RWPE1 (cell line): ENCODE results near the gene SCD5.
"Not testable (repeated sequence)": the region's sequence is repeated elsewhere in the genome, so short reads cannot be mapped to it uniquely, and the experiment has no call there.

Experiments used
- CTCF ChIA-PET: fragments of 350-600 bp; sonication (Branson Sonifier 250); formaldehyde crosslinking; extraction: SDS; loops from one replicate; lab custom pipeline; 2021; lab: Yijun Ruan, JAX
- POLR2A ChIA-PET: fragments of 400-600 bp; formaldehyde crosslinking; extraction: SDS; loops from one replicate; lab custom pipeline; 2020; ENCODE audit warnings: antibody characterized with exemption; ENCODE audit not compliant: low non-redundant PET; lab: Yijun Ruan, JAX
- DNase-seq: peaks from one replicate; pipeline ENCODE4 v3.0.0; 2012; ENCODE audit warnings: low spot score
- H3K27ac ChIP-seq: fragments of 450-650 bp; 2 replicates; pipeline ENCODE4 v1.5.1; 2017
- TF ChIP-seq, protein P1 (sequence below): fragments of 450-650 bp; conservative IDR thresholded peaks from 2 replicates; pipeline ENCODE4 v1.5.1; 2017; ENCODE audit warnings: low read depth, mild to moderate bottlenecking

SCD5 gene

GRCh38 chr4:82823062-82823461 is 24.5 kb upstream of the SCD5 start:
- DNase-seq = no peak
- ChIA-PET POLR2A (no interaction called here), CTCF (no interaction called here)
- no peak overlapping the region for H3K27ac ChIP-seq
- TF ChIP-seq, protein P1, sequence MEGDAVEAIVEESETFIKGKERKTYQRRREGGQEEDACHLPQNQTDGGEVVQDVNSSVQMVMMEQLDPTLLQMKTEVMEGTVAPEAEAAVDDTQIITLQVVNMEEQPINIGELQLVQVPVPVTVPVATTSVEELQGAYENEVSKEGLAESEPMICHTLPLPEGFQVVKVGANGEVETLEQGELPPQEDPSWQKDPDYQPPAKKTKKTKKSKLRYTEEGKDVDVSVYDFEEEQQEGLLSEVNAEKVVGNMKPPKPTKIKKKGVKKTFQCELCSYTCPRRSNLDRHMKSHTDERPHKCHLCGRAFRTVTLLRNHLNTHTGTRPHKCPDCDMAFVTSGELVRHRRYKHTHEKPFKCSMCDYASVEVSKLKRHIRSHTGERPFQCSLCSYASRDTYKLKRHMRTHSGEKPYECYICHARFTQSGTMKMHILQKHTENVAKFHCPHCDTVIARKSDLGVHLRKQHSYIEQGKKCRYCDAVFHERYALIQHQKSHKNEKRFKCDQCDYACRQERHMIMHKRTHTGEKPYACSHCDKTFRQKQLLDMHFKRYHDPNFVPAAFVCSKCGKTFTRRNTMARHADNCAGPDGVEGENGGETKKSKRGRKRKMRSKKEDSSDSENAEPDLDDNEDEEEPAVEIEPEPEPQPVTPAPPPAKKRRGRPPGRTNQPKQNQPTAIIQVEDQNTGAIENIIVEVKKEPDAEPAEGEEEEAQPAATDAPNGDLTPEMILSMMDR = no peak

GRCh38 chr4:82820689-82821088 is 22.1 kb upstream of the SCD5 start:
- POLR2A ChIA-PET = no interaction called here
- DNase-seq = no peak
- CTCF ChIA-PET = no interaction called here
- H3K27ac ChIP-seq = no peak overlapping the region
- TF ChIP-seq, protein P1 = no peak

DNA sequence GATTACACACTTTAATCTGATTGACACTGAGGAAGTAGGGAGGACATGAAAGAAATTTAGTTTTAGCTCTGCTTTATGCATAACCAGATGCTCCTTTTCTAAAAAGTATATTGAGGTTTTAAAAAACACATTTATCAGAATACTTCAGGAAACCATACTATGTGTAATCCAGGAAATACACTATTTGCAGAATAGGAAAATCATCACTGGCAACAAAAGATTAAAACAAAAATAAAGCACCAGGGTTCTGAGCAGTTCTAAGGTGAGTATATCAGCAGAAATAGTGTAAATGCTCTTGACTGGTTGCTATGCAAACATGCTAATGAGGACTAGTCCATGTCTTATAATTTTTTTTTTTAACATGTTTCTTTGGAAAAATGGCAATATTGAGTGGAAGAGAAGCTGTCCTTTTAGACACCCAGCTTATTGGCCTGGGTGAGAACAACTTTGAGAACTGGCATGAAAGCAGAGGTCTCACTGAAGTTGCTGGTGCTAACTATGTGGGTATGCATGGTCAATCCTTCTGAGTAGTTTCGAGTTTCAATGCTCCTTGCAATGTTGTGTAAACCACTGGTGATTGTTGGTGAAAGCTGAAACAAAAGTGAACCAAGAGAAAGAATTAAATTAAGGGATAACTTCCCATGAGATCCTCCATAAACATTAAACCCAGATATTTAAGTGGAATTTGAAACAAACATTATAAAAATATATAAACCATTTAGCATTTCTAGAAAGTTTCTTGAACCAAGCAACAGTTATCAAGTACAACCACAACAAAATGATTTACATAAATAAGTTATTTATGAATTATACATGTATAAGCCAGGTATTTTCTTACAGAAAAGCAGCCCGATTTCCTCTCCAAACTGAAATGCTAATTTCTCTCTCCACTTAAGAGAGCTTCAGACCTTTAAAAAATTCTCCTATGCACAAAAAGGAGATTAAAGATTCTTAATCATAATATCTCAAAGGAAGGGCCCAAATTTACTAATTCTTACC is 20.4 kb upstream of the SCD5 start:
- POLR2A ChIA-PET = no interaction called here
- no peak overlapping the region for H3K27ac ChIP-seq
- DNase-seq = no peak
- TF ChIP-seq, protein P1 = no peak
- CTCF ChIA-PET = interaction anchor here (0.6 to 0.9 kb wide), 4 partner anchors 17 to 448 kb away, joined by 3 to 5 read pairs (median 4); no protein-coding TSS in a partner anchor

- DNase-seq, H3K27ac ChIP-seq, POLR2A ChIA-PET: not testable (repeated sequence)
- CTCF ChIA-PET = interaction anchor here (0.6 kb wide), 1 partner anchor 19 kb away, joined by 3 read pairs; no protein-coding TSS in a partner anchor
Observed at GRCh38 chr4:82816874-82817273, 18.3 kb upstream of the SCD5 start.

DNA sequence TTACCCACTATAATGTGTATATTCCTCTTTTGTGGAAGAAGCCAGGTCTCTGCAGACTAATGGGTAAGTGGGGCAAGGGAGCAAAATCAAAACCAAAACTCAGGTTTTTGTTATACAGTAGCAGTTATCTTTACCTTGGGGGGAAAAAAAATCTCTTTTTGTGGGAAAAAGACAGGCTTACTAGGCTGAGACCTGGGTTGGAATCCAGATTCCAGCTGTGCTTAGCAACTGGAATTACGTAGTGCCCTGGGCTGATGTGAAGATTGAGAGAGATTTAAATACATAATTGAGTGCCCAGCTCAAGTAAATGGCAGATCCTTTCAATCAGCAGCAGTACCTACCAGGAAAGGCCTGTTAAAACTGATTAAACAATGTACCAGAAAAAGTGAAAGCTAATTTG is 15.4 kb upstream of the SCD5 start:
- CTCF ChIA-PET = no interaction called here

GRCh38 chr4:82811838-82812341 is 13.3 kb upstream of the SCD5 start:
- POLR2A ChIA-PET = no interaction called here

More for the DNA sequence above, 15.4 kb upstream of the SCD5 start:
- TF ChIP-seq, protein P1 = no peak
- POLR2A ChIA-PET = no interaction called here
- DNase-seq = no peak
- no peak overlapping the region for H3K27ac ChIP-seq

More at GRCh38 chr4:82811838-82812341, 13.3 kb upstream of the SCD5 start:
- CTCF ChIA-PET = interaction anchor here (0.6 kb wide), 1 partner anchor 1442 kb away, joined by 3 read pairs; no protein-coding TSS in a partner anchor
- TF ChIP-seq, protein P1 = no peak
- no peak for DNase-seq
- H3K27ac ChIP-seq = no peak overlapping the region
